Measurements from ENCODE around the gene RNF126. TPM values are rescaled to one million over a fixed set of nuclear protein-coding genes. Genes with fewer than 3 reads are reported as not detected.
"Not testable (repeated sequence)": the region's sequence is repeated elsewhere in the genome, so short reads cannot be mapped to it uniquely, and the experiment has no call there.

Gene RNF126
- total RNA-seq, 8 experiments from 2014 or later, result 9.3 to 54.5 (median 22.7) TPM

DNA sequence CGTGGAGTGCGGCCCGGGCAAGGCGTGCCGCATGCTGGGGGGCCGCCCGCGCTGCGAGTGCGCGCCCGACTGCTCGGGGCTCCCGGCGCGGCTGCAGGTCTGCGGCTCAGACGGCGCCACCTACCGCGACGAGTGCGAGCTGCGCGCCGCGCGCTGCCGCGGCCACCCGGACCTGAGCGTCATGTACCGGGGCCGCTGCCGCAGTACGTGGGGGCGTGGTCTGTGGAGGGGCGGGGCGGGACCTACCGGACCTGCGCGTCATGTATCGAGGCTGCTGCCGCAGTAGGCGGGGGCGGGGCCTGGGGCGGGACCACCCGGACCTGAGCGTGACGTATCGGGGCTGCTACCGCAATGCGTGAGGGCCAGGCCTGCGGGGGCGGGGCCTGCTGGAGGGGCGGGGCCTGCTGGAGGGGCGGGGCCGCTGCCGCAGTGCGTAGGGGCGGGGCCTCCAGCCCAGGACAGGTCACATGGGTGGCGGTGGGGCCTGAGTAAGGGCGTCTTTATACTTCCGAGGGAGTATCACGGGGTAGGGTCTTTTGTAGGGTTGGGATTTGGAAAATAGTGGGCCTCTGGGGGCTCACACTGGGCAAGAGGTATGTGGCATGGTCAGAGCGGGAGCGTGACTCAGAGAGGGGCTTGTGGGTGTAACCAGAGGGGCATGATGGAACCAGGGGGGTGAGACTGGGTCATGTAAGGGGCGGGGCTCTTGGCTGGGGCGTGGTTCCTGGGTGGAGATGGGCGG lies 17.4 kb upstream of the RNF126 start:
- Histone ChIP-seq H3K27ac (peak overlapping the region; percentile 97 to 98), H3K4me1 (replicated peaks in 1 of 2) (peaks cover 31 to 38% of the 10 kb centered on the region in 2 donors), H3K4me3 (peak overlapping the region; percentile 67 to 93 (median 76))
- peak; percentile 44 to 82 (median 76) for ATAC-seq (replicated peaks in 6 of 8)
- WGBS, 10 experiments, result no CpG with 5 or more reads among the region's 70 CpGs
- in situ Hi-C loops (cut with MboI; ENCODE audit: low pct_unique_long_range_greater_than_20kb in 2 of 9, low sequenced_read_pairs in 9 of 9, unreplicated experiment in 9 of 9), result no loop called here

DNA sequence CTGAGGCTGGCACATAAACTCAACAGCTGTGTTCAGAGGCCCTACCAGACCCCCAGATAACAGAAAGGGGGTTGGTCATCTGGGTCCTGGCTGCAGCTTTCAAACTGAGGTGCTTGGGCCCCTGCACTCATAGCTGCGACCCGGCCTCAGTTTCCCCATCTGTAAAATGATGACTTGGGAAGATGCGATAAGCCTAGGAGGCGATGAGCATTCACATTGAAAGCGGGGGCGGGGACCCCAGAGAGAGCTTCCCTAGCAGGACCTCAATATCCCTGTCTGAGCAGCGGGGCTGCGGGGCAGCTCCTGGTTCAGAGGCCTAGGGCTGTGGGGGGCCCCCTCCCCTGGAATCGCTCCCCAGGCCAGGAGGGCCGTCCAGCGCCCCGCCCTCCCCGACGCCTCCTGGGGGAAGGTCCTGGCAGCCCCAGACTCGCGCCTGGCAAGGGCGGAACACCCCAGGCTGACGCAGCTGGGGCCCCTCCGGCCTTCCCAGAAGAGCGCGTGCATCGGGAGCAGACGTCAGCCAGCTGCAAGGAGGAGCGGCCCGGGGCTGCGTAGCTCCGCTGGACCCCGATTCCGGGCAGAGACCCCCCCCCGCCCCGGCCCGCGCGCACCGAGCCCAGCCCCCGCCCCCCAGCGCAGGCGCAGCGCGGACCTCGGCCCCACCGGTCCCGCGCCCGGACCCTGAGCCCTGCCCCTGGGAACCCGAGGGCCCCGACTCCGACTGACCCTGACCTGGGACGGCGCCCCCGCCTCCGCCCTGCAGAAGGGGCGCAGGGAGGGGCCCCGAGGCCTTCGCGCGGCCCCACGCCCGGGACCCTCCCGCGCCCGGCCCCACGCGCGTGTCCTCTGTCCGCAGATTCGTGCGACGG lies 16.6 kb upstream of the RNF126 start:
- peaks cover 35 to 44% of the 10 kb centered on the region in 2 donors for H3K4me1 ChIP-seq (replicated peaks in 1 of 2)
- H3K27ac ChIP-seq, result peak overlapping the region; percentile 97 to 98
- ATAC-seq (replicated peaks in 6 of 8), result peak; percentile 11 to 52 (median 44)
- in situ Hi-C loops (cut with MboI; ENCODE audit: low pct_unique_long_range_greater_than_20kb in 2 of 9, low sequenced_read_pairs in 9 of 9, unreplicated experiment in 9 of 9), result no loop called here
- H3K4me3 ChIP-seq, result peak overlapping the region; percentile 67 to 93 (median 76)
- WGBS, 10 experiments, result no CpG with 5 or more reads among the region's 69 CpGs

DNA sequence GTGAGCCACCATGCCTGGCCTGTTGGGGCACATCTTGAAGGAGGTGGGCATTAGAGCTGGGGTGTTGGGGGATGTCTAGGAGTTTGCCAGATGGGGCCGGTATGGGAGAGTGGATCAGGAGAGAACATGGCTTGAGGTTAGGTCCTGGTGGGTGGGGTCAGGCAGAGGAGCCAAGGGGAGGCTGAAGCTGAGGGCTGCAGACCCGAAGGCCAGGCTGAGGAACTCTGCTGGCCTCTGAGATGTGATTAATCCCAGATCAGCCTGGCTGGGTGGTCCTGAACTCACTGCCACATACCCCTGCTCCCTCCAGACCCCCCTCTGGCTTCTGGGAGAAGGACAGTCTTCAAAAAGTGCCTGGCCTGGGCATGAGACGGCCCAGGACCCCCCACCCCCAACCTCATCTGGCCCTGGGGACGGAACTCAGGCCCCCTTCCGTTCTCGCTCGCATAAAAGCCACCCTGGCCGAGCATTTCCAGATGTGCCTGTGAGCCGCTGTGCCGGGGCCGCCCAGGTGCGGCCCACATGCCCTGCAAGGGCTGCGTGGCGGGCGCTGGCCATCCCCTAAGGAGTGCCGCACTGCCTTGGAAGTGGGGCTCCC lies 15.9 kb upstream of the RNF126 start:
- ATAC-seq (replicated peaks in 6 of 8), result no peak
- Histone ChIP-seq H3K4me1 (replicated peaks in 1 of 2) (peaks cover 35 to 44% of the 10 kb centered on the region in 2 donors), H3K4me3 (peak overlapping the region; percentile 67 to 93 (median 76)), H3K27ac (peak overlapping the region in 1 of 2 donors; percentile 98)
- WGBS, 10 experiments, result 60% methylated on average over 1 of the region's 16 CpGs; no CpG with 5 or more reads in 9 of the 10 experiments
- in situ Hi-C loops (cut with MboI; ENCODE audit: low pct_unique_long_range_greater_than_20kb in 2 of 9, low sequenced_read_pairs in 9 of 9, unreplicated experiment in 9 of 9), result no loop called here

DNA sequence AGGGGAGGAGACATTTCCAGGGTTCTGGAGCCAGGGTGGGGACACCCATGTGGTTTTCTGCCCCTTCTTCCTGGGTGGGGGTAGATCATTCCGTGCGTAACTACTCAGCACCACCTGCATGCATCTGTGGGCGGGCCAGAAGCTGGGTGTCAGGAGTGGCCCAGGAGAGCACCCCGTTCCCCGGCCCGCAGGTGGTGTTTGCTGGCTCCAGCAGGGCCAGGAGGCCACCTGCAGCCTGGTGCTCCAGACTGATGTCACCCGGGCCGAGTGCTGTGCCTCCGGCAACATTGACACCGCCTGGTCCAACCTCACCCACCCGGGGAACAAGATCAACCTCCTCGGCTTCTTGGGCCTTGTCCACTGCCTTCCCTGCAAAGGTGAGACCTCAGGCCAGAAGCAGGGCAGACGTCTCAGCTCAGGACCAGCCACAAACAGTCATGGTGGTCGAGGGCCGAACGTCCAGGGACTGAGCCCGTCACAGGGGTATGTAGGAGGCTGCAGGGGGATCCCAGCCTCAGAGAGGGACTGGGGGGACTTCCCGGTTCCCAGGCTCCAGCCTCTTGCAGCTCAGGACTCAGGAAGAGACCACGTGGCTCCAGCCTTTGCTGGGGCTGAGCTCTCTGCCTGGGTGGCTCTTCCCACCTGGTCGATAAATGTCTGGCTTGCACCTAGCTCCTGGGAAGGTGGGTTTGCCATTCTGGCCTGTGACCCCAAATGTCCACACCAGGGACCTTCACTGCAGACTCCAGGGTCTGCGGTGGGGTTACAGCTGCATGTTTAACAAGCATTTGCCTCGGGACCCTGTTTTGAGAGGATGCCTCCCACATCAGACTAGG lies 14.8 kb upstream of the RNF126 start:
- Histone ChIP-seq H3K4me1 (replicated peaks in 1 of 2) (peaks cover 35 to 44% of the 10 kb centered on the region in 2 donors), H3K4me3 (no peak overlapping the region), H3K27ac (no peak overlapping the region)
- in situ Hi-C loops (cut with MboI; ENCODE audit: low pct_unique_long_range_greater_than_20kb in 2 of 9, low sequenced_read_pairs in 9 of 9, unreplicated experiment in 9 of 9), result no loop called here
- WGBS, 10 experiments, result 50 to 80% (median 67%) methylated on average over 1 to 2 of the region's 22 CpGs; no CpG with 5 or more reads in 5 of the 10 experiments
- ATAC-seq (replicated peaks in 6 of 8), result peak in 1 of 8 experiments; percentile 1

DNA sequence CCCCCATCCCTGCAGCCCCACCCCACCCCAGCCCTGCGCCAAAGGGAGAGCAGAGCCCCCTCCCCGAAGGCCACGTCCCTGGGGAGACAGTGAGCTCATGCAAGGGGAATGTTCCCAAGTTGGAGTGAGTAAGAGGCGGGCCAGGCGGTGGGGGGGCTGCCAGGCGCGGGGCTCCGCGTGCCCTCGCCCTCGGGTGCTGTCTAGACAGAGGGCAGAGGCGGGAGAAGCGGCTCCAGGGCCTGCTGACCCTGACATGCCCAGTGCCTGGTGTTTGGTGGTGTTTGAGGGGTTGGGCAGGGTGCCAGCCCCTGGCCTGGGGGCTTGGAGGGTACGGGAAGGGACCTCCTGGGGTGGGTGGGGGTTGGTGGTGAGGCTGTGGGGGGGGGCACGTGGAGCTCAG lies 14.2 kb upstream of the RNF126 start:
- no peak overlapping the region for H3K27ac ChIP-seq
- in situ Hi-C loops (cut with MboI; ENCODE audit: low pct_unique_long_range_greater_than_20kb in 2 of 9, low sequenced_read_pairs in 9 of 9, unreplicated experiment in 9 of 9), result no loop called here
- ATAC-seq (replicated peaks in 6 of 8), result peak in 2 of 8 experiments; percentile 2 to 4
- WGBS, 10 experiments, result no CpG with 5 or more reads among the region's 15 CpGs
- peaks cover 35 to 44% of the 10 kb centered on the region in 2 donors for H3K4me1 ChIP-seq (replicated peaks in 1 of 2)
- H3K4me3 ChIP-seq, result peak overlapping the region in 1 of 5 donors; percentile 38

DNA sequence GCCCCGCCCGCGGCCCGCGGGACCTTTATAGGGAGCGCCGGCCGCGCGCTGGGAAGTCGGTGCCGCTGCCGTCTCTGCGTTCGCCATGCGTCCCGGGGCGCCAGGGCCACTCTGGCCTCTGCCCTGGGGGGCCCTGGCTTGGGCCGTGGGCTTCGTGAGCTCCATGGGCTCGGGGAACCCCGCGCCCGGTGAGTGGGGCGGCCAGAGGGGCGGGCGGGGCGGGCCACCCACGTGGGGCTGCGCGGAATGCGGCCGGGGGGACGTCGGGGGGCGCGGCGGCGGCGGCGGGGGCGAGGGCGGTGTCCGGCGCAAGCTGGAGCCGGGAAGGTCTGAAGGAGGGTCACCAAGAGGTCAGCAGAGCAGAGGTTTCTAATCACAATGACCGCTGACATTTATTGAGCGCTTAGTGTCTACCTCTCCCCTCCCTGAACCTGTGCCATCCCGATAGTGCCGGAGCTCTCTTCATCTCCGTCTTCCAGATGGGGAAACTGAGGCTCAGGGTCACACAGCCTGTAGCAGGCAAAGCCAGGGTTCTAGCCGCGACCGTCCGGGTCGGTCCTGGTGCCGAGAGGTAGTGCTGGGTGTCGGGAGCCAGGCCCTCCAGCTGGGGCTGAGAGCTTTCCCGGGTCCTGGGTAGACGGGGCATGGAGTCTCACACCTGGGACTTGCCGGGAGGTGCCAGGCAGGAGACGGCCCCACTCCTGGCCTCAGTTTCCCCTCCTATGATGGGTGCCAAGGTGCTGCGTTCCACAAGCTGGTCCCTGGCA lies 13.5 kb upstream of the RNF126 start, which contains the start of gene FSTL3:
Gene FSTL3, plus strand, starts transcription at position 54 of the 767 bp plus-strand sequence. Its CDS starts 32 bp downstream, at position 86.
- 0% methylated on average over 6 of the region's 63 CpGs; no CpG with 5 or more reads in 9 of the 10 experiments for WGBS, 10 experiments
- Histone ChIP-seq H3K4me1 (replicated peaks in 1 of 2) (peaks cover 34 to 43% of the 10 kb centered on the region in 2 donors), H3K27ac (peak within 1 kb of the TSS; percentile 33 to 83), H3K4me3 (peak within 1 kb of the TSS in 4 of 5 donors; percentile 6 to 38 (median 20))
- in situ Hi-C loops (cut with MboI; ENCODE audit: low pct_unique_long_range_greater_than_20kb in 2 of 9, low sequenced_read_pairs in 9 of 9, unreplicated experiment in 9 of 9), result no loop called here
- peak in 1 of 8 experiments; percentile 1 for ATAC-seq (replicated peaks in 6 of 8)

DNA sequence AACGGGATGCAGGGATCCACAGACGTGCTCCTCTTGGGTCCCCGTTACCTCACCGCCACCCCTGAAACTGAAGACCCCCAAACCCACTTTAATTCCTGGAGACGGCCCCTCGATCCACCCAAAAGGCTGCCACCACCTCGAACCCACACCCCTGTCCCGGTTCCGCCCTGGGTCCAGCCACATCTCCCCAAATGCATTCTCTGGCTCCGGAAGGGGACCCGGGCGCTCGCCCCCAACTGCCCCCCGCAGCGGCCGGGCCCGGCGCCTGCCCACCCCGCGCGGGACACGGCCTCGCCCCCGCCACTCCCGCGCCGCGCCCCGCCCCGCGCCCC lies 13.0 kb upstream of the RNF126 start:
- H3K4me1 ChIP-seq (replicated peaks in 1 of 2), result peaks cover 29 to 39% of the 10 kb centered on the region in 2 donors
- no peak for ATAC-seq (replicated peaks in 6 of 8)
- peak overlapping the region in 4 of 5 donors; percentile 5 to 38 (median 16) for H3K4me3 ChIP-seq
- in situ Hi-C loops (cut with MboI; ENCODE audit: low pct_unique_long_range_greater_than_20kb in 2 of 9, low sequenced_read_pairs in 9 of 9, unreplicated experiment in 9 of 9), result no loop called here
- peak overlapping the region in 1 of 2 donors; percentile 83 for H3K27ac ChIP-seq
- no CpG with 5 or more reads among the region's 31 CpGs for WGBS, 10 experiments

DNA sequence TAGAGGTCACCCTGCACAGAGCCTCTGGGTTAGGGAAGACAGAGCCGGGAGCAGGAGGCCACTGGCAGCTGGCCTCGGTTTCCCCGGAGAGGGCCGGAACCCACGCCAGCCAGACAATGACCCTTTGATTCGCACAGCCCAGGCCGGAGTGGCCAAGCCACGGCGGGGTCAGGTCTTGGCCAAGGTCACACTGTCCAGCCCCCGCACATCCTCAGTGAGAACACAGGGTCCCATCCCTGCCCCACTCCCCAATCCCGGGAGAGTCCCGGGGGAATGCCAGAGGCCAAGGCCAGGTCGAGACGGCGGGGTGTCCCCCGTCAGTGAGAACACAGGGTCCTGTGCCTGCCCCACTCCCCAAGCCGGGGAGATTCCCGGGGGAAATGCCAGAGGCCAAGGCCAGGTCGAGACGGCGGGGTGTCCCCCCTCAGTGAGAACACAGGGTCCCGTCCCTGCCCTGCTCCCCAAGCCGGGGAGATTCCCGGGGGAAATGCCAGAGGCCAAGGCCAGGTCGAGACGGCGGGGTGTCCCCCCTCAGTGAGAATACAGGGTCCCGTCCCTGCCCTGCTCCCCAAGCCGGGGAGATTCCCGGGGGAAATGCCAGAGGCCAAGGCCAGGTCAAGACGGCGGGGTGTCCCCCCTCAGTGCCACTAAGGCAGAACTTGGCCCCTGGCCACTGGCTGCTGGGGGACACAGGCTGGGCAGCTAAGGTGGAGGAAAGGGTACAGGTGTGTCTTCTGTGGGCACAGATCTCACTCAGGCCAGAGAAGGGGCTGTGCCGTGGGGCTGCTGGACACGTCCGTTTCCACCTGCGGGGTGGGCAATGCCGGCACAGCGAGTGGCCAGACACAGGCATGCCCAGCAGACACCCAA lies 11.5 kb upstream of the RNF126 start:
- H3K4me3 ChIP-seq, result no peak overlapping the region
- ATAC-seq (replicated peaks in 6 of 8), result no peak
- peaks cover 29 to 39% of the 10 kb centered on the region in 2 donors for H3K4me1 ChIP-seq (replicated peaks in 1 of 2)
- WGBS, 10 experiments, result 74 to 90% (median 81%) methylated on average over 2 to 4 of the region's 38 CpGs; no CpG with 5 or more reads in 6 of the 10 experiments
- H3K27ac ChIP-seq, result peak overlapping the region in 1 of 2 donors; percentile 83
- in situ Hi-C loops (cut with MboI; ENCODE audit: low pct_unique_long_range_greater_than_20kb in 2 of 9, low sequenced_read_pairs in 9 of 9, unreplicated experiment in 9 of 9), result loop anchor here in 2 of 9 experiments (25.0 kb wide), 2 partner anchors 88 to 238 kb away; partner anchors contain the start of genes KISS1R (in 1 of the 2), MISP (in 1 of the 2) and R3HDM4 (in 1 of the 2)

DNA sequence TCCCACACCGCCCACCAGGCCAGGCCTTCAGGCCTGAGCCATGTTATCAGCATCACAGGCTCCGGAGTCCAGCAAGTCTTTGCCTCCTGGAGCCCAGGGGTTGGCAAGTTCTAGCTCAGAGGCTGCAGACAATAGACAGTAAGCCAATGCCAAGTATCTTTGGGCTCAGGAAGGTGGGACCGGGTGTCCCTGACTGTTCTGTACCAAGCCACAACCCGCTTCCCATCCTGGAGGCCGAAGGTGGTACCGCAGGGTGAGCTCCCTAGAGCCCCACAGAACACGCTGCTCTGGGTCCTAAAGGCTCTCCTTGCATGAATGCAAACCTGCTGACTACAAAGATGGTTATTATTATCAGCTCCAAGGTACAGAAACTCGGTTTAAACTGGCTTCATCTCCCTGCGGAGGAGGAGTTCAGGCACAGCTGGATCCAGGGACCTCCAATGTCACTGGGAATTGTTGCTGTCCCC lies 7.6 kb upstream of the RNF126 start:
- WGBS, 10 experiments, result 20 to 71% (median 53%) methylated on average over 1 to 6 of the region's 9 CpGs; no CpG with 5 or more reads in 5 of the 10 experiments
- Histone ChIP-seq H3K4me3 (no peak overlapping the region), H3K27ac (no peak overlapping the region), H3K4me1 (replicated peaks in 1 of 2) (peaks cover 6 to 8% of the 10 kb centered on the region in 2 donors)
- in situ Hi-C loops (cut with MboI; ENCODE audit: low pct_unique_long_range_greater_than_20kb in 2 of 9, low sequenced_read_pairs in 9 of 9, unreplicated experiment in 9 of 9), result loop anchor here in 2 of 9 experiments (25.0 kb wide), 2 partner anchors 92 to 242 kb away; partner anchors contain the start of genes KISS1R (in 1 of the 2), MISP (in 1 of the 2) and R3HDM4 (in 1 of the 2)
- ATAC-seq (replicated peaks in 6 of 8), result peak in 1 of 8 experiments; percentile 73

DNA sequence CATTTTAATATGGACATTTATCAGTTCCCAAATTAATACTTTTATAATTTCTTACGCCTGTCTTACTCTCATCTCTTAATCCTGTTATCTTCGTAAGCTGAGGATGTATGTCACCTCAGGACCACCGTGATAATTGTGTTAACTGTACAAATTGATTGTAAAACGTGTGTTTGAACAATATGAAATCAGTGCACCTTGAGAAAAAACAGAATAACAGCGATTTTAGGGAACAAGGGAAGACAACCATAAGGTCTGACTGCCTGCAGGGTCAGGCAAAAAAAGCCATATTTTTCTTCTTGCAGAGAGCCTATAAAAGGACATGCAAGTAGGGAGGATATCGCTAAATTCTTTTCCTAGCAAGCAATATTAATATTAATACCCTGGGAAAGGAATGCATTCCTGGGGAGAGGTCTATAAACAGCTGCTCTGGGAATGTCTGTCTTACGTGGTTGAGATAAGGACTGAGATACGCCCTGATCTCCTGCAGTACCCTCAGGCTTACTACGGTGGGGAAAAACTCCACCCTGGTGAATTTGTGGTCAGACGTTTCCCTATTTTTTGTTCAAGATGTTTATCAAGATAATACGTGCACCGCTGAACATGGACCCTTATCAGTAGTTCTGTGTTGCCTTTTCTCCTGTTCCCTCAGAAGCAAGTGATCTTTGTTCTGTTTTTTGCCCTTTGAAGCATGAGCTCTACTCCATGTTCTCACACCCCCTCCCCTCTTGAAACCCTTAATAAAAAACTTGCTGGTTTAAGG lies 5.8 kb upstream of the RNF126 start:
- not testable (repeated sequence) for H3K4me1 ChIP-seq (replicated peaks in 1 of 2); H3K27ac ChIP-seq; H3K4me3 ChIP-seq; ATAC-seq (replicated peaks in 6 of 8)
- WGBS, 10 experiments, result 23 to 94% (median 77%) methylated on average over 3 to 11 of the region's 12 CpGs
- in situ Hi-C loops (cut with MboI; ENCODE audit: low pct_unique_long_range_greater_than_20kb in 2 of 9, low sequenced_read_pairs in 9 of 9, unreplicated experiment in 9 of 9), result loop anchor here in 5 of 9 experiments (10.0 to 25.0 kb wide), 4 partner anchors 56 to 243 kb away; partner anchors contain the start of genes KISS1R (in 1 of the 5), MISP (in 1 of the 5) and R3HDM4 (in 1 of the 5)
